HG03103 (cell line): ENCODE results near the gene RHOU.
"Not testable (repeated sequence)": the region's sequence is repeated elsewhere in the genome, so short reads cannot be mapped to it uniquely, and the experiment has no call there.

ENCODE experiments used
- ATAC-seq: cut with Tn5 transposase; IDR thresholded peaks from one replicate; pipeline ENCODE4 v1.9.1; 2021; ENCODE audit warnings: low read depth; ENCODE audit not compliant: unreplicated experiment

Gene RHOU

DNA sequence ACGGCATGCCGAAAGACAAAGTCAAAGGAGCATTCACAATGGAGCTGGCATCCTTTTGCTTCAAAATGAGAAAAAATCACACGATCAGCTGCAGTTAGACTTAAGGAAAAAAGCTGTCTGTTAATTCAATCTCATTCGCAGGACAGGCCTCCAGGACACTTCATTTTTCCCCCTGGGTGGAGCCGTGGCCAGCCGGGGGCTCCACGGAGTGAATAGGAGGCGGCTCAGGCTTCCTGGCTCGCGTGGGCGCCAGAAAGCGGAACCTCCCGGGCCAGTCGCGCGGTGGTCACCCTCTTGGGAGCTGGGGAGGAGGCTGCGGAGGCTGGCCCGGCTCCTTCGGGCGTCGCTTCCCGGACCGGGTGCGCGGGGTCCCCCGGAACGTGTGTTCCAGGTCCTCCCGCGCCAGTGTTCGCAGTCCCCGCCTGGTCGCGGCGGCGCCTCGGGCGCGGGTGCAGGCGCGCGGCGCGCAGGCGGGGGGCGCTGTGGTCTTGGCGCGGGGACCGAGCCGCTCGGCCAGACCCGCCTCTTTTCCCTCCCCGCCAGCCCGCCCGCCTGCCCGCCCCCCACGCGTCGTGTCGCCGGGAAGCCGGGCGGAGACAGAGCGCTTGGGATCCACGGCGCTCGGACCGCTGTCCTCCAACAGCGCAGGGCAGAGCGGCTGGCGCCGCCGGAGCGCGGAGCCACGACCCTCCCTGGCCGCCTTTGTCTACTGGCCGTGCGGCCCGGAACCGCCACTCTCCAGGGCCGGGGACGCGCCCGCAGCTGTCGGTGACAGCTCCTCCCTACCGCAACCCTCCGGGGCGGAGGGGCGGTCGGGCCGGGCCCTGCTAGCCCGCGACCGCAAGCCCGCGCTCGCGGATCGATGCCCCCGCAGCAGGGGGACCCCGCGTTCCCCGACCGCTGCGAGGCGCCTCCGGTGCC is at the start of gene RHOU:
TSS of gene RHOU (plus strand) at position 599 of the 921 bp plus-strand sequence. CDS start at position 863, 264 bp downstream.
- no peak for ATAC-seq

DNA sequence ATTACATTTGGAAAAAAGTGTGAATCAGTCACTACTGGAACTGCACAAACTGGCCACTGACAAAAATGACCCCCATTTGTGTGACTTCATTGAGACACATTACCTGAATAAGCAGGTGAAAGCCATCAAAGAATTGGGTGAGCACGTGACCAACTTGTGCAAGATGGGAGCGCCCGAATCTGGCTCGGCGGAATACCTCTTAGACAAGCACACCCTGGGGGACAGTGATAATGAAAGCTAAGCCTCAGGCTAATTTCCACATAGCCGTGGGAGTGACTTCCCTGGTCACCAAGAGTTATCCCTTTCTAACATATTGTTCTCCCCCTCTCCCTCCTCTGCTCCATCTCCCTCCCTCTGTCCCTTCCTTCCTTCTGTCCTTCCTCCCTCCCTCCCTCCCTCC is 47.7 kb upstream of the RHOU start:
- ATAC-seq, result no peak

DNA sequence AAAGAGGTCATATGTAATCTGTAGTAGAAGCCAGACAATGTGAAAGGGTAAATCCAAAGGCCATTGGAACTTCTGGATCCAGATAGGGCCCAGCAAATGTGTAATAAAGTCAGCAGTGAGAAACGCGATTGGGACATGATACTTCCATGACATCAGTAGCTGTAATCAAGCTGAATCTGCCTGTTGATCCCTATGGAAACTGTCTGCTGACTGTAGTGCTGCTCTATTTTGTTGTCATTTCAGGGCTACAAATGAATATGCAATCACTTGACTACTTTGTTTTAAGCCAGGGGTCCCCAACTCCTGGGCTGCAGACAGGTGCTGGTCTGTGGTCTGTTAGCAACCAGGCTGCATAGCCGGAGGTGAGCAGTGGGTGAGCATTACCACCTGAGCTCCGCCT is 46.0 kb upstream of the RHOU start:
- ATAC-seq, result no peak

DNA sequence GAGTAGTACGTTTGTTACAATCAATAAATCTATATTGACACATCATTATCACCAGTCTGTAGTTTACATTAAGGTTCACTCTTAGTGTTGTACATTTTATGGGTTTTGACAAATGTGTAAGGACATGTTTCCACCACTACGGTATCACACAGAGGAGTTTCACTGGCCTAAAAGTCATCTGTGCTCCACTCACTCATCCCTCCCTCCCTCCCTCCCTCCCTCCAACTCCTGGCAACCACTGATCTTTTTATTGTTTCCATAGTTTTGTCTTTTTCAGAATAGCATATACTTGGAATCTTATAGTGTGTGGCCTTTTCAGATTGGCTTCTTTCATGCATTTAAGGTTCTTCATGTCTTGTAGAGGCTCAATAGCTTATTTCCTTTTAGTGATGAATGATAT is 44.1 kb upstream of the RHOU start:
- no peak for ATAC-seq

DNA sequence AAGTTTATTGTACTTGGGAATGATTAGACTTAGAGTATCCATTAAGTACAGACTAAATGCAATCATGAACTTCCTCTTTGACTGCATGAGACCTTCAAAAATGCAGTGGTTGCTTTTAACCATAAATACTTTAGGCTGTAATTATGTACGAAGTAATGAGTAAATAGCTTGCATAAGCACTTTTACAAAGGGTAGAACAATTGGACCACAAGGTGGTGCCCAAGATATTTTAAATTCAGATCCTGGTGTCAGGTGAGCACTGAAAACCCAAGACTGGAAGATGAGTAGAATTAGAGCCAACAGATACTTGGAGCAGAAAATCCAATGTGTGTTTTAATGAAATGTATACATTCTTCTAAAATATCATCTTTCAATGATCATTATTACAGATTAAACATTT is 43.4 kb upstream of the RHOU start:
- ATAC-seq, result no peak

DNA sequence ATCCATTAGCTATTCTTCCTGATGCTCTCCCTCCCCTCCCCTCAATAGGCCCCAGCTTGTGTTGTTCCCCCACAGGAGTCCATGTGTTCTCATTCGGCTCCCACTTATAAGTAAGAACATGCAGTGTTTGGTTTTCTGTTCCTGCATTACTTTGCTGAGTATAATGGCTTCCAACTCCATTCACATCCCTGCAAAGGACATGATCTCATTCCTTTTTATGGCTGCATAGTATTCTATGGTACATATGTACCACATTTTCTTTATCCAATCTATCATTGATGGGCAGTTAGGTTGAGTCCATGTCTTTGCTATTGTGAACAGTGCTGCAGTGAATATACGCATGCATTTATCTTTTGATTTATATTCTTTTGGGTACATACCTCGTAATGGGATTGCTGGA is 40.8 kb upstream of the RHOU start:
- not testable (repeated sequence) for ATAC-seq

DNA sequence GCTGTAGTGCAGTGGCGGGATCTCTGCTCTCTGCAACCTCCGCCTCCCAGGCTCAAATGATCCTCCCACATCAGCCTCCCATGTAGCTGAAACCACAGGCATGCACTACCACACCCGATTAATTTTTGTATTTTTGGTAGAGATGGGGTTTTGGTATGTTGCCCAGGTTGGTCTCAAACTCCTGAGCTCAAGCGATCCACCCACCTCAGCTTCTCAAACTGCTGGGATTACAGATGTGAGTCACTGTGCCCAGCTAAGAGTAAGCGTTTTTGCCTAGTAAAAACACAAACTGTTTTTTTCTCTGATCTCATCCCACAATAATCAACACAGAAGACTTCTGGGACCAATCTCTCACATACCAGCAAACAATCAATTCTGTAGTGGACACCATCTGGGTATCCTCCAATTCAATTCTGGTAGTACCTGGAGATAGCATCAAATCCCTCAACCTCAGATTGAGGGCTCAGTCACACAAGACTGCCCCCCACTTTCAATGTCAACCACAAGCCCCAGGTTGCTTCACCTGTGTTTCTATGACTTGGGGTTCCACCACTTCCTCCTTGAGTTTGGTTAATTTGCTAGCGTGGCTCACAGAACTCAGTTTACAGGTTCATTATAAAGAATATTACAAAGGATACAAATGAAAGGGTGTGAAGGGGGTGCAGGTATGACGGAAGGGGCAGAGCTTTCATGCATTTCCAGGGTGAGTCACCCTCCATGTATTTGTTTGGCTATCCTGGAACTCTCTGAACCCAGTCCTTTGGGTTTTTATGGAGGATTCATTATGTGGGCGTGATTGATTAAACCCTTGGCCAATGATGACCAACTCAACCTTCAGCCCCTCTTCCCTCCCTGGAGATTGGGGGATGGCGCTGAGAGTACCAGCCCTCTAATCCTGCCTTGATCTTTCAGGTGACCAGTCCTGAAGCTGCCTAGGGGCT is 40.0 kb upstream of the RHOU start:
- ATAC-seq, result no peak

DNA sequence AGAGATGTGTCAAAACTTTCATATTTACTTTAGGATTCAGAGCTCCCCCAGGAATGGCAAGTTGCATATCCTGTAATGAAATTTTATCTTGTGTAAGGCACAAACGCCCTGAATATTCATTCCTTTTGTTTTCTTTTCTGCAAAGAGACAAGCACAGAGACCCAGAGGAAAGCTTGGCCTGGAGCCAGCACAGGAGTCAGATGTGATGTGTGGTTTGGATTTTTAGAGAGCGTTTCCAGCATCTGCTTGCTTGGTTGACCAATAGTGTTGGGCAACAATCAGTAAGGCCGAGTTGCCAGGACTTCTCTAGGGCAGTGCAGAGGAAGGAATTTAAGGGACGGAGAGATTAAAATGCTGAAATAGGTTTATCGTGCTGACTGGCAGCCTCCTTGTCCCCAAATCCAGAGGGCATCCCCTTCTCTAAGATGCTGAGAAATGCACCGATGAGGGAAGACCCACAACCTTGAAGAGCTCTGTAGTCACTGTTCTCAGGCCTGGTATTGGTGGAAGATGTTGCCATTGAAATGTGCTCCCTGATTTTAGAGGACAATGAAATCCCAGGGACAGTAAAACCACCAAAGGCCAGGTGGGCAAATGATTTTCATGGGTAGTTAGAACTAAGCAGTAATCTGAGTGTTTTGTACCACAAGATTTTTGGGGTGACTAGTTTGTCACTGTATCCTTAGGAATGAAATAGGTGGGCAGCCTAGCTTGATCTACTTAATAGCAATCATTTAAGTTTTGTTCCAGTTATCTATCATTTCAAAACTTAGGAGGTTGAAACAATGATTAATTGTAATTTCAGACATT is 37.9 kb upstream of the RHOU start:
- ATAC-seq, result no peak

DNA sequence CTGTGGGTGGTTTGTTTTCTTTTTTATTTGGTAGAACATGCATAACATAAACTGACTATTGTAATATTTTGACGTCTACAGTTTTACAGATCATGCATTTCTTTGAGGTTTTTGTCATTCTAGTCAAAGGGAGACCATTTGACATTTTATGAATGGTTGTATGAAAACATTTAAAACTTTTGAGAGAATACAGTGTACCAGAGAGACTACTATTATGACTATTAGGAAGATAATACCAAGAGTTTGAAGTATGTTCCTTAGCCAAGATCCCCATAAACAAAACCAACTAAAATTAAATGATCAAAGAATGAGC is 37.3 kb upstream of the RHOU start:
- no peak for ATAC-seq

DNA sequence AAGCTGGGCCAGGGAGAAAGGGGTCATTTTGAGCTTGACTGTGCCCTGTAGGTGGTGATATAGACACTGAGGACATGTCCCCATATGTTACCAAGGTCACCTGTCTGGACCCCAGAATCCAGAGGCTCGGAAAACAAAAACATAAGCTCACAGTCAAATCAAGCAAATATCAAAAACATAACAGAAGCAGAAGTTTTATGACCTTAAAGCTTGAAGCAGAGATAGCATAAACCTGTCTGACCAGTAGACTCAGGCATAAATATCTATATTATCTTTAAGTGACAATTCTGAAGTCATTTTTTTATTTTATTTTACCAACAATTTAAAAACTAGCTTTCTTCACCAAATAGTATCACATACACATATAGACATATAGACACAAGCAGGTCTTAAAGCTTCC is 32.8 kb upstream of the RHOU start:
- ATAC-seq, result no peak

DNA sequence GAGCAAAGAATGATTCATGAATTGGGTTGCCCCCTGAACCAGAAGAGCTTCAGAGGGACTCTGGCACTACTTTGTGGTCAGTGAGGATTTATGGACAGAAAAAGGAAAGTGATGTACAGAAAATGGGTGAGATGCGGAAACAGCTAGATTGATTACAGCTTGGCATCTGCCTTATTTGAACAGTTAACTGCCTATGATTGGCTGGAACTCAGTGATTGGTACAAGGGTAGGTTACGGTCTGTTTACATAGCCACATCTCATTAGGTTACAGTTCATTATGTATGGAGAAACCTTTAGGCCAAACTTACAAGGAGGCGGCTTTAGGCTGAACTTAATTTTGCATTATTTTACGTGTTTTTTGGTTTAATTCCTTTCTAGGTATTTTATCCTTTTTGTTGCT is 29.0 kb upstream of the RHOU start:
- no peak for ATAC-seq

DNA sequence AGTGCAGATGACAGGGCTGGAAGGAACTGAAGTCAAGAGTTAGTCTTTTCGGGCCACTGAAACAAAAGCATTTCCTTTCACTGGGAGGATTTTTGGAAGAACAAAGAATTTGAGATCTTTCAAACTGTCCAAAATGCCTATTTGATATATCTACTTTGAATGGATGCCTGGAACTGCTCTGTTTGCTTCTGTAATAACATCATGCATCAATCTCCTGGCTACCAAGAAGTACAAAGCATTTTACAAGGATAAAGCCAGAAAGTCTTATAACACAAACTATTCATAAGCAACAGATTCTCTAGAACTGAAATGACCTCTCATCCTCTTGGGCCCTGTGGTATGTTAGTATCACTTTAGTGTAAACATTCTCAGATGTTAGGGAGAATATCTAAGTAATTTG is 18.2 kb upstream of the RHOU start:
- ATAC-seq, result no peak

DNA sequence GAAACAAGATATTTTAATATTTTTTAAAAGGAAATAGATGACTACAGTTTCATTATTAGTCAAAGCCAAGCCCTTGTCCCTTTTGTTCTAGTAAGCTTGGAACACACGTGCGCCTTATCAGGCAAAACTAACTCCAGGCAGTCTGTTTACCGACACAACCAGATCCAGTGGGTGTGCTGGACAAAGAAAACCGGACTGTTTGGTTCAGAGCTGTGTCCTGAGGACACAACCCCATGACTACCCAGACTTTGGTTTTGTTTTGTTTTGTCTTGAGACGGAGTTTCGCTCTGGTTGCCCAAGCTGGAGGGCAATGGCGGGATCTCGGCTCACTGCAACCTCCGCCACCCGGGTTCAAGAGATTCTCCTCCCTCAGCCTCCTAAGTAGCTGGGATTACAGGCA is 13.9 kb upstream of the RHOU start:
- no peak for ATAC-seq

DNA sequence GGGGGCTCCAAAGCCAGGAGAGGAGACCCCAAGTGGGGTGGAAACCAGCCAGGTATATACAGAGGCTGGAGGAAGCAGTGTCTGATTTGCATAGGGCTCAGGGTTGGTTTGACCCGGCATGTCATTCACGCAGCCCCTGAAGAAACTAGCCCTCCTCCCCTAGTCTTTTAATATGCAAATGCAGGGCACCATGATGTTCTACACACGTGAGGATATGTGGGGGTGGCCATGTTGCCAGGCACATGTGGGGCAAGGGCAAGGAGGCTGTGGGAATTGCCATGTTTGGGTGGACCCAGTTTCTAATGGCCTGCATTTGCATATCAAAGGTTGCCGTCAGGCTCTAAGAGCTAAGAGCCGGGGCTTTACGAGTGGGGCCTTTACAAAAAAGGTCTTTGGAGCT is 12.0 kb upstream of the RHOU start:
- ATAC-seq, result no peak

DNA sequence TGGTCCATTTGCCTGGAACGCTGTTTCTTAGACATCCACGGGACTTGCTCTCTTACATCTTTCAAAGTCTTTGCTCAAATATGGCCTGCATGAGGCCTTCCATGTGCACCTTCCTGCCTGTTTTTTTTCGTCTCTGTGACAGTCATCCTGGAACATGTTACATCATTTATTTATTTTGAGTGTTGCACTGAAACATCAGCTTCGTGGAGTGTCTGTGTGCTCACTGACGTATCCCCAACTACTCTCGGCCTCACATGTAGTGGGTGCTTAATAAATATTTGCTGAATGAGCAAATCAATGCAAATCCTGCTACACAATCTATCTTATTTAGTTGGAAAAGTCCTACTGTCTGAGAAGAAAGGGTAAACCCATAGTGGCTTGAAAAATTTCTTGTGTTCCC is 11.4 kb upstream of the RHOU start:
- no peak for ATAC-seq

DNA sequence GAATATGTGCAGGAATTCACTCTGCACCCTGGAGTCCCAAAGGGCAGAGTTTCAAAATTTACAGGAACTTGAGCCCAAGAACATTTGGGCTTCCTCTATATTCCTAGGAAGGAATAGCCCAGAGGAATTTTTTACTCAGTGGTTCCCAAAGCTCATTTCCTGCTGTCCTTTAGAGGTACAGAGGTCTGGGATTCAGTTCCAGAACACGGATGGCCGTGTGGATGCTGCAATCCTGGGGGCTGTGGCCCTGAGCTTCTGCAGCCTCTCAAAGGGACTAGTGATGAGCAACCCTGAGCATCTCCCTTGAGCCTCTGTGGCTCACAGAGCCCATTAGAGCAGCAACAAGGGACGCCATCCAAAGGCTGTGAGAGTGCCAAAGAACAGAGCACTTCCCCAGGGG is 10.1 kb upstream of the RHOU start:
- no peak for ATAC-seq

DNA sequence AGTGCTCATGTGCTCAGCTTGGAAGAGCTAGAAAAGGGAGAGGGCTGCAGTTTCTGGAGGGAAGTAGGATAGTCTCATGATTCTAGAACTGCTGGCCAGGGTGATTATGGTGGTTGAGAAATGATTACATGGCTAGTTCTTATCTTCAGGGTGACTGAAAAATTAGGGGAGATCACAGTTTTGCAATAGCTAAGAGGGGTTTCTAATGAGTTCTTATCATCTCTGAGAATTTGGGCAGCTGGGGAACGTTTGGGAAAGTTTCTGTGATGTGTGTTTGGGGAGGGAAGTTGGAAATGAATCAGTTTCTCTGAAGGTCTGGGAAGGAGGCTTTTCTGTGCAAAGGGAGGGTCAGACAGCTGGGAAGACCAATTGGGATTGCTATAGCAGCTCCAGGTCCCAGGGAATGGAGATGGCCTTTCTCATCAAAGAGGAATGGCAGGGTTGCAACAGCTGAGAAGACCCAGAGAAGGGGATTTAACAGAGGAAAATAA is 7.6 kb upstream of the RHOU start:
- ATAC-seq, result no peak

DNA sequence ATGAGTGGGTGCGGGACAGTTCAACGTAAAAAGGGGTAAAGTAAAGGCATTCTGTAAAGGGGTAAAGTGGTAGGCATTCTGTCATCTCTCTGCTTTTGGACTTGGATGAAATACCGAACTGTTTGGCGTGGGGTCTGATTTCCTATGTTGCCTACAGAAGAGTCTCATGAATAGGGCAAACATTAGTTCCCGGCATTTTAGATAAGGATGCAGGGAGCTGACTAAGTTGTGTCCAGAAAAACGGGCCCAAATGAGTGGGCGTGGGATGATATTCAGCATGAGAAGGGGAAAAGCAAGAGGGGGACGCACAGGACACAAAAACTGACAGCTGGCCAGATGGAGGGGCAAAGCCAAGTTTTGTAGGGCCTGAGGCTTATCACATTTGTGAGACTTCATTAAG is 2.9 kb upstream of the RHOU start:
- no peak for ATAC-seq

DNA sequence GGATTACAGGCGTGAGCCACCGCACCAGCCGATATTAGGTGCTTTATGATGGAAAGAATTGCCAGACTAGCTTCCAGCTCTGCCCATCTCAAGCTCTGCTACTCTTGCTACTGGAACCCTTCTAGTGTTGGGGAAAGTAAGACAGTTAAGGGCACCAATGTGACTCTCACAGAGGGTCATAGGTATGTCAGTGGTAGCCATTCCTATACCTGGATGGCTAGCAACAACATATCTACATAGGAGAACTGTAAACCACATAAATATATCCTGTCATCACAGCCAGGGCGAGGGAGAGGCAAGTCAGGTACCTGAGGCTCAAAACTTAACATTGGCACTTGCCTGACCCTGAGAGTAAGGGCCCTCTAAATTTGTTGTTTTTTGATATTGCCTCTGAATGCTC is 1.7 kb upstream of the RHOU start:
- ATAC-seq, result no peak

DNA sequence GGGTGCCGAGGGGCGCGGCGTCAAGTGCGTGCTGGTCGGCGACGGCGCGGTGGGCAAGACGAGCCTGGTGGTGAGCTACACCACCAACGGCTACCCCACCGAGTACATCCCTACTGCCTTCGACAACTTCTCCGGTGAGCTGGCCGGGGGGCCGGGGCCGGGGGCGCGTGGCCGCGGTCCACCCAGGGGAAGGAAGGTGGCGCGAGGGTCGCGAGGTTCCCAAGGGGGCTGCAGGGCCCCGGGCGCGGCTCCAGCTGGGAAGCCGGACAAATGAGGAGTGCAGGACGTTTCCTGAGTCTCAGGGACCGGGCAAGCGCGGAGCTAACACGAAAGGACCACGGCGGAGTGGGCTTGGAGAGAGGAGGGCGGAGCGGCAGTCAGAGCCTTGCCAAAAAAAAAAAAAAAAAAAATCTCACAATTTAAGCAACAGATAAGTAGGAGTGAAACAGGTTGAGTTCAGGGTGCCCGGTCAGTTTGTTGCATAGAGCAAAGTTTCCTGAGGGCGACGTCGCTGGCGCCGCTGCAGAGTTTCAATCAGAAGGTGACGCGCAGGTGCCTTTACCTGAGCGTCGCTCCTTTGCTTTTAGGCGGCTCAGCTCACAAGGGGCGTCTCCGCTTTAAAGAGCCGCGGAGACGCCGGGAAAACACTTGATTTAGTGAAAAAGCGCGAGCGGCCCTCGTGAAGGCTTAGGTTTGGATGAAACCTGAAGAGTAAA is 750 bp downstream of the RHOU start:
- ATAC-seq, result no peak
